Endothelial cell of umbilical vein (primary cell): ENCODE results near the gene SDCCAG8.

ENCODE experiments used
- POLR2AphosphoS5 ChIP-seq: IDR thresholded peaks from 2 replicates; pipeline ENCODE4 v1.6.1; 2012; ENCODE audit warnings: low read depth, mild to moderate bottlenecking, control low read depth, low read length, moderate library complexity; ENCODE audit not compliant: insufficient read depth
- TF ChIP-seq, protein P1 (sequence below), 2 donors: IDR thresholded peaks; 1 replicate in 1 of 2; 2 replicates in 1 of 2; pipeline ENCODE4 v1.5.1; 2011; ENCODE audit warnings: low read length in 2 of 2, mild to moderate bottlenecking in 2 of 2, moderate library complexity in 2 of 2, control low read depth in 1 of 2, inconsistent platforms in 1 of 2, low read depth in 1 of 2; ENCODE audit not compliant: insufficient read depth in 1 of 2; ENCODE audit errors: extremely low read depth in 1 of 2

DNA sequence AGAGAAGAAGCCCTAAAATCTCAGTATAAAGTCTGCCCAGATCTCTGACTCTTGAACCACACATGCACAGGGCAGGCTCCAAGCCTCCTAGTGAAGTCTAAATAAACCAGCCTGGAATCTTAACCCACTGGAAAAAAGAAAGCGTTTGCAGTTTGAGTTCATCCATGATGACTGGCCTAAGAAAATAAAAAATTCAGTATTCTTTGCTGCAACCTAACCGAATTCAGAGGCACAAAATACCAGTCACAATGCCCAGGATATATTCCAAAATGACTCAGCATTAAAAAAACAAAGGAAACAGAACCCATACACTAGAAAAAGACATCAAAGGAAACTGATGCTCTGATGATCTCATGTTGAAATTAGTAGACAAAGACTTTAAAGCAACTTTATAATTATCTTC is 269.2 kb downstream of the SDCCAG8 start:
- TF ChIP-seq, protein P1, sequence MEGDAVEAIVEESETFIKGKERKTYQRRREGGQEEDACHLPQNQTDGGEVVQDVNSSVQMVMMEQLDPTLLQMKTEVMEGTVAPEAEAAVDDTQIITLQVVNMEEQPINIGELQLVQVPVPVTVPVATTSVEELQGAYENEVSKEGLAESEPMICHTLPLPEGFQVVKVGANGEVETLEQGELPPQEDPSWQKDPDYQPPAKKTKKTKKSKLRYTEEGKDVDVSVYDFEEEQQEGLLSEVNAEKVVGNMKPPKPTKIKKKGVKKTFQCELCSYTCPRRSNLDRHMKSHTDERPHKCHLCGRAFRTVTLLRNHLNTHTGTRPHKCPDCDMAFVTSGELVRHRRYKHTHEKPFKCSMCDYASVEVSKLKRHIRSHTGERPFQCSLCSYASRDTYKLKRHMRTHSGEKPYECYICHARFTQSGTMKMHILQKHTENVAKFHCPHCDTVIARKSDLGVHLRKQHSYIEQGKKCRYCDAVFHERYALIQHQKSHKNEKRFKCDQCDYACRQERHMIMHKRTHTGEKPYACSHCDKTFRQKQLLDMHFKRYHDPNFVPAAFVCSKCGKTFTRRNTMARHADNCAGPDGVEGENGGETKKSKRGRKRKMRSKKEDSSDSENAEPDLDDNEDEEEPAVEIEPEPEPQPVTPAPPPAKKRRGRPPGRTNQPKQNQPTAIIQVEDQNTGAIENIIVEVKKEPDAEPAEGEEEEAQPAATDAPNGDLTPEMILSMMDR (IDR thresholded peaks at IDR 0.05; ENCODE audit: extremely low read depth in 1 of 2, insufficient read depth in 1 of 2, low read depth in 1 of 2, low read length in 2 of 2) = no peak
- TF ChIP-seq POLR2AphosphoS5 = no peak
